Epithelial cell of esophagus (primary cell): Measurements from ENCODE around the gene RPIA.
"Not testable (repeated sequence)": the region's sequence is repeated elsewhere in the genome, so short reads cannot be mapped to it uniquely, and the experiment has no call there.

Experiments used
- DNase-seq: peaks from one replicate; pipeline ENCODE4 v3.0.0; 2010; ENCODE audit warnings: low read depth
- H3K4me3 ChIP-seq: 2 replicates; pipeline ENCODE4 v1.5.1; 2011; ENCODE audit warnings: mild to moderate bottlenecking, low read length, control low read depth
- TF ChIP-seq, protein P1 (sequence below): IDR thresholded peaks from 2 replicates; pipeline ENCODE4 v1.5.1; 2011; ENCODE audit warnings: low read depth, mild to moderate bottlenecking, low read length, control low read depth, inconsistent platforms; ENCODE audit not compliant: insufficient read depth; ENCODE audit errors: missing control alignments

The RPIA gene

DNA sequence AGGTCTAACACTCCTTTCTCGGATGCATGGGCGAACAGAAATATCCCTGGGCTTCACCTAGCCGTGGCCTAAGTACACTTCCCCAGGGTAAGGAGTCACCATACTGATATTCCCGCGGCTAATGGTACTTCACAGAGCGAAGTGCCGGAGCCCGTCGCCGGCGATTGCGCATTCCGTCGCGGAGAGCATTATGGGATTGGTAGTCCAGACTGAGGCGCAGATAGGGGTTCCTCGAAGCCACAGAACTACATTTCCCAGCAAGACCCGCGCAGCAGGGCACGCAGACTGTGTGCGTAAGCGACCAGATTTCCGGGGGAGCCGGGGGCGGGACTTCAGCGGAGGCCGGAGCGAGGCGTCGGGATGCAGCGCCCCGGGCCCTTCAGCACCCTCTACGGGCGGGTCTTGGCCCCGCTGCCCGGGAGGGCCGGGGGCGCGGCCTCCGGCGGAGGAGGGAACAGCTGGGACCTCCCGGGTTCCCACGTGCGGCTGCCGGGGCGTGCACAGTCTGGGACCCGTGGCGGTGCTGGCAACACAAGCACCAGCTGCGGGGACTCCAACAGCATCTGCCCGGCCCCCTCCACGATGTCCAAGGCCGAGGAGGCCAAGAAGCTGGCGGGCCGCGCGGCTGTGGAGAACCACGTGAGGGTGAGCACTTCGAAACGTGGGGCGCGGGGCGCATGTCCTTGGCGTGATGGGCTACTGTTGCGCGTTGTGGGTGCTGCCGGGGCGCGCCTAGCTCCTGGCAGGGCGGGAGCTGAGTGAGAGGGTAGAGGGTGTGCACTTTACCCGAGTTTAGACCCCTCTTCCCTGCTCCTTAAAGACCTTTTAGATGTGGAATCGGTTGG is at the start of gene RPIA:
Gene RPIA, plus strand, starts transcription at position 335 of the 845 bp plus-strand sequence. Its CDS starts 26 bp downstream, at position 361.
- DNase-seq, result peak; percentile 99
- peak within 1 kb of the TSS; percentile 70 for H3K4me3 ChIP-seq
- TF ChIP-seq, protein P1, sequence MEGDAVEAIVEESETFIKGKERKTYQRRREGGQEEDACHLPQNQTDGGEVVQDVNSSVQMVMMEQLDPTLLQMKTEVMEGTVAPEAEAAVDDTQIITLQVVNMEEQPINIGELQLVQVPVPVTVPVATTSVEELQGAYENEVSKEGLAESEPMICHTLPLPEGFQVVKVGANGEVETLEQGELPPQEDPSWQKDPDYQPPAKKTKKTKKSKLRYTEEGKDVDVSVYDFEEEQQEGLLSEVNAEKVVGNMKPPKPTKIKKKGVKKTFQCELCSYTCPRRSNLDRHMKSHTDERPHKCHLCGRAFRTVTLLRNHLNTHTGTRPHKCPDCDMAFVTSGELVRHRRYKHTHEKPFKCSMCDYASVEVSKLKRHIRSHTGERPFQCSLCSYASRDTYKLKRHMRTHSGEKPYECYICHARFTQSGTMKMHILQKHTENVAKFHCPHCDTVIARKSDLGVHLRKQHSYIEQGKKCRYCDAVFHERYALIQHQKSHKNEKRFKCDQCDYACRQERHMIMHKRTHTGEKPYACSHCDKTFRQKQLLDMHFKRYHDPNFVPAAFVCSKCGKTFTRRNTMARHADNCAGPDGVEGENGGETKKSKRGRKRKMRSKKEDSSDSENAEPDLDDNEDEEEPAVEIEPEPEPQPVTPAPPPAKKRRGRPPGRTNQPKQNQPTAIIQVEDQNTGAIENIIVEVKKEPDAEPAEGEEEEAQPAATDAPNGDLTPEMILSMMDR, result no peak

DNA sequence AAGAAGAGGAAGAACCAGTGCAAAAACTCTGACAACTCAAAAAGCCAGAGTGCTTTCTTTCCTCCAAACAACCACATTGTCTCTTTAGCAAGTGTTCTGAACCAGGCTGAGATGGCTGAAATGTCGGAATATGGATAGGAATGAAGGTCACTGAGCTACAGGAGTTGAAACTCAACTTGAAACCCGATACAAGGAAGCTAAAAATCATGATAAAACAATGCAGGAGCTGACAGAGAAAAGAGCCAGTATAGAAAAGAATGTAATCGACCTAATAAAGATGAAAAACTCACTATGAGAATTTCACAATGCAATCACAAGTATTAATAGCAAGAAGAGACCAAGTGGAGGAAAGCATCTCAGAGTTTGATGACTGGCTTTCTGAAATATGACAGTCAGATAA is 49.2 kb upstream of the RPIA start:
- TF ChIP-seq, protein P1, result no peak
- no peak for DNase-seq
- no peak overlapping the region for H3K4me3 ChIP-seq

DNA sequence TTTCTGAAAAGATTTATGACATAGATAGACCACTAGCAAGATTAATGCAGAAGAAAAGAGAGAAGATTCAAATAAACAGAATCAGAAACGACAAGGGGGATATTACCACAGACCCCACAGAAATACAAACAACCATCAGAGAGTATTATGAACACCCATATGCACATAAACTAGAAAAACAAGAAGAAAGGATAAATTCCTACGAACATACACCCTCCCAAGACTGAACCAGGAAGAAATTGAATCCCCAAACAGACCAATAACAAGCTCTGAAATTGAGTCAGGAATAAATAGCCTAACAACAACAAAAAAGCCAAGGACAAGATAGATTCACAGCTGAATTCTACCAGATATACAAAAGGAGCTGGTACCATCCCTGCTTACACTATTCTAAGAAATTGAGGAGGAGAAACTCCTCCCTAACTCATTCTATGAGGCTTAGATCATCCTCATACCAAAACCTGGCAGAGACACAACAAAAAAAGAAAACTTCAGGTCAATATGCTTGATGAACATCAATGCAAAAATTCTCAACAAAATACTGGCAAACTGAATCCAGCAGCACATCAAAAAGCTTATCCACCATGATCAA is 46.1 kb upstream of the RPIA start:
- not testable (repeated sequence) for H3K4me3 ChIP-seq, DNase-seq

DNA sequence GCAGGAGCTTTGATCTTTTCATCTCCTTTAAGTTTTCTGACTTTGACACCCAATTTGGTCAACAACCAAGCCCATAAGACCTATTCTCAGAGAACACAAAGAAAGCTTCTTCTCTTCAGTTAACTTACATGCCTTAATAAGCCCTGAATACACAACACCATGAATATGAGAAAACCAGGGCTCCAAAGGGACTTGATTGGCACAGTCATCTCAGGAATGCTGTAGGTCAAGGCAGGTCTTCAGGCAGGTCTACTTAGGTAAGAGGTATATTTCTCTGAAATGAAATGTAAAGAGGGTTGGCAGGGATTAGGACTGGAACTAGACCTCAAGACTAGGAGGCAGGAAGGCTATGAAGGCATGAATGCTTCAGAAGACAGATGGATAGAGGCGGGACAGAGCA is 39.8 kb upstream of the RPIA start:
- H3K4me3 ChIP-seq, result no peak overlapping the region
- TF ChIP-seq, protein P1, result no peak
- peak; percentile 31 for DNase-seq

DNA sequence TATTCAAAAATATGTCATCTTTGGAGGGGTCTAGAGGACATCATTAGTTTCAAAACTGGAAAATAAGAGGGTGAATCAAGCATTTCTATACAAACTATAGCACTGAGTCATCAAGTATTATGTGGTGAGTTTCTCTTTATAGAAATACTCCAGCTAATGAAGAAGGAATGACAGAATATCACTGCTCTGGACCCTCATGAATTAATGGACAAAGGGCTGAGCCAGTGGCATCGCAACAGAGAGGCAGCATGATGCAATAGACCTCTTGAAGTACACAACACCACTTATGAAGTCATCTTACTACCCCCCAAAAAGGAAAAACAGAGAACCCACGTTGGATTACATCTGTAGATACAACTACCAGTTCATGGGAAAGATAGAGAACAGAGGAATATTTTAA is 36.8 kb upstream of the RPIA start:
- TF ChIP-seq, protein P1, result no peak
- no peak overlapping the region for H3K4me3 ChIP-seq
- peak; percentile 53 for DNase-seq

DNA sequence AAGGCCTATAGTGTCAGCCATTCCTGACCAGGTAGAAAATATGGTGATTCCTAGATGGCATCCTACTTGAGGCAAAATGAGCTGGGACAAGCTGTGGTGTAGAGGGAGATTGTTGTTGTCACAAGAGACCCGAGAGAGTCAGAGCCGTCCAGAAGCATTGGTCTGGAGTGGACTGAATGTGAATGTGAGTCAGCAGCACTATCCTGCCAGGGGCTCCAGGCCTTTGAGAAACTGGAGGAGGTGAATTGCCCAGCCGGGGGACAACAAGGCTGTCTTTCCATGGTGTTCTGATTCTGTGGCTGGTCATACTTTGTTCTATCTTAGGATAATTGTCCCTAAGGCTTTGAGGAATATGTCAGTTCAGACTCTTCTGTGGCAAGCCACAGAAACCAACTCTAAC is 34.8 kb upstream of the RPIA start:
- TF ChIP-seq, protein P1, result no peak
- H3K4me3 ChIP-seq, result no peak overlapping the region
- no peak for DNase-seq

DNA sequence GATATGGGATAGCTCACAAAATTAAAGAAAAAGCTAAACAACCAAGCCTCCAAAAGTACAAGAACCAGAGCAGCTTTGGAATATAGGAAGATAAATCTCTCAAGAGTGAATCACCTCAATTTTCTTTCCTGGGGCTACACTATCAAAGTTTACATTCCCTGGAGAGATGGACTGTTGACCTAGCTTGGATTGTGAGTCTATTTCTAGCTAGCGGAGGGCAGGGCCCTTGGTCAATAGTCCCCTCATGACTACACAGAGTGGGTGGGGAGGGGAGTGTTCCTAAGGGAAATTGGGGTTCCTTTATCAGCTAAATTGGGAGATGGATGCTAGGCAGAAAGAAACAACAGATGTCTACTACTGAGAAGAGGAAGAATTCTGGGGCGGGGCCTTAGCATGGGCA is 34.3 kb upstream of the RPIA start:
- TF ChIP-seq, protein P1, result no peak
- no peak for DNase-seq
- no peak overlapping the region for H3K4me3 ChIP-seq
